CD8-positive, alpha-beta memory T cell (primary cell): ENCODE data around the gene KLHL29. TPM values are rescaled to one million over a fixed set of nuclear protein-coding genes. Genes with fewer than 3 reads are reported as not detected.

Source experiments
- CTCF ChIA-PET: fragments of 350-600 bp; sonication (Branson Sonifier 250); formaldehyde crosslinking; loops from one replicate; lab custom pipeline; 2021; ENCODE audit warnings: antibody characterized with exemption; lab: Charles Lee
- POLR2A ChIA-PET: fragments of 350-600 bp; sonication (Branson Sonifier 250); formaldehyde crosslinking; loops from one replicate; lab custom pipeline; 2021; ENCODE audit warnings: antibody characterized with exemption; lab: Charles Lee
- DNase-seq, 5 donors: peaks; one replicate each; pipeline versions ENCODE4 v3.0.0 to v3.0.0-alpha.2; 2020 to 2022; ENCODE audit warnings: mixed read lengths in 1 of 5
- H3K27ac ChIP-seq: one replicate; pipeline ENCODE4 v1.7.0; 2013; ENCODE audit warnings: low read depth, mild to moderate bottlenecking, low read length, moderate library complexity
- H3K27me3 ChIP-seq: 2 replicates; pipeline ENCODE4 v1.7.0; 2013; ENCODE audit warnings: low read length, mild to moderate bottlenecking; ENCODE audit not compliant: insufficient read depth, poor library complexity, severe bottlenecking
- H3K36me3 ChIP-seq: 2 replicates; pipeline ENCODE4 v1.7.0; 2013; ENCODE audit warnings: mild to moderate bottlenecking, low read length, moderate library complexity; ENCODE audit not compliant: insufficient read depth
- H3K4me1 ChIP-seq: 2 replicates; pipeline ENCODE4 v1.7.0; 2013; ENCODE audit warnings: mild to moderate bottlenecking, low read length, moderate library complexity; ENCODE audit not compliant: insufficient read depth
- H3K4me3 ChIP-seq: 2 replicates; pipeline ENCODE4 v1.7.0; 2013; ENCODE audit warnings: mild to moderate bottlenecking, low read length
- H3K9me3 ChIP-seq: 2 replicates; pipeline ENCODE4 v1.7.0; 2013; ENCODE audit warnings: mild to moderate bottlenecking, low read length
- H3K27ac Mint-ChIP-seq, 8 donors: one replicate each; pipeline ENCODE4 v1.8.0; 2020 to 2021; ENCODE audit warnings: mixed read lengths in 8 of 8, mild to moderate bottlenecking in 6 of 8, inconsistent platforms in 3 of 8, moderate library complexity in 3 of 8
- H3K27me3 Mint-ChIP-seq, 2 donors: one replicate each; pipeline ENCODE4 v1.8.0; 2020 to 2021; ENCODE audit warnings: mixed read lengths in 2 of 2, mild to moderate bottlenecking in 1 of 2, moderate library complexity in 1 of 2
- H3K36me3 Mint-ChIP-seq, 3 donors: one replicate each; pipeline ENCODE4 v1.8.0; 2020 to 2021; ENCODE audit warnings: mixed read lengths in 3 of 3, inconsistent platforms in 1 of 3, mild to moderate bottlenecking in 1 of 3
- H3K4me1 Mint-ChIP-seq, 3 donors: one replicate each; pipeline ENCODE4 v1.8.0; 2020 to 2021; ENCODE audit warnings: mixed read lengths in 3 of 3, inconsistent platforms in 1 of 3, mild to moderate bottlenecking in 1 of 3
- H3K4me3 Mint-ChIP-seq, 7 donors: one replicate each; pipeline ENCODE4 v1.8.0; 2020 to 2021; ENCODE audit warnings: mixed read lengths in 7 of 7, mild to moderate bottlenecking in 6 of 7, moderate library complexity in 4 of 7, inconsistent platforms in 2 of 7
- H3K9me3 Mint-ChIP-seq, 5 donors: one replicate each; pipeline ENCODE4 v1.8.0; 2020 to 2022; ENCODE audit warnings: mixed read lengths in 5 of 5, mild to moderate bottlenecking in 3 of 5, moderate library complexity in 2 of 5, inconsistent platforms in 1 of 5
- polyA plus RNA-seq: library from polyadenylated mRNA; unstranded; fragments of 300-500 nt; fragmentation: Illumina TruSeq; gene quantifications from one replicate; pipeline ENCODE4 v1.2.3, GENCODE V29; 2021
- total RNA-seq, 2 experiments: library from RNA; stranded (reverse); gene quantifications; one replicate each; pipeline ENCODE4 v1.2.3, GENCODE V29; 2021

Gene KLHL29
- total and polyA plus RNA-seq, 3 experiments from 2014 or later, result 0.11 to 0.21 (median 0.13) TPM

DNA sequence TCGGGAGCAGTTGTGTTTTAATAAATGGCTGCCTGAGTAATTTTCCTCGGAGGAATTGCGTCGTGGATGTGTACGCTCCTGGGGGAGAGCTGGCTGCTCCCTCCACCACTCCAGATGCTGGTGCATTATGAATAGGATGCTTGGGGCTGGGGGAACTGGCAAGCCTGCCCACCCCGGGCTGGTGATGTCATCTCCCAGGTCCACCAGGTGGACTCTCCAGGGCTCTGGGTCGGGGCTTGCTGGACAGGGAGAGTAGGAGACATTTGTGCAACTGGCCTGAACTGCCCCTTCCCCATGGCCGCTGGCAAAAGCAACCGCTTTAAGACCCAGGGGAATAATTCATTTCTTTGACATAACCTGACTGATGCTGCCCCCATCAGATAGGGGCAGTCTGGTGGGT, 158.7 kb downstream of the KLHL29 start:
- Mint-ChIP-seq H3K36me3 (no peaks in the 10 kb centered on the region), H3K4me1 (no peaks in the 10 kb centered on the region), H3K27ac (no peak overlapping the region), H3K9me3 (no peaks in the 10 kb centered on the region), H3K27me3 (peaks cover 0 to 6% of the 10 kb centered on the region in 2 donors), H3K4me3 (no peak overlapping the region)
- ChIA-PET POLR2A (no interaction called here), CTCF (no interaction called here)
- Histone ChIP-seq H3K27ac (no peak overlapping the region), H3K4me3 (no peak overlapping the region), H3K4me1 (no peaks in the 10 kb centered on the region), H3K27me3 (no peaks in the 10 kb centered on the region), H3K36me3 (no peaks in the 10 kb centered on the region), H3K9me3 (no peaks in the 10 kb centered on the region)
- DNase-seq, result no peak

DNA sequence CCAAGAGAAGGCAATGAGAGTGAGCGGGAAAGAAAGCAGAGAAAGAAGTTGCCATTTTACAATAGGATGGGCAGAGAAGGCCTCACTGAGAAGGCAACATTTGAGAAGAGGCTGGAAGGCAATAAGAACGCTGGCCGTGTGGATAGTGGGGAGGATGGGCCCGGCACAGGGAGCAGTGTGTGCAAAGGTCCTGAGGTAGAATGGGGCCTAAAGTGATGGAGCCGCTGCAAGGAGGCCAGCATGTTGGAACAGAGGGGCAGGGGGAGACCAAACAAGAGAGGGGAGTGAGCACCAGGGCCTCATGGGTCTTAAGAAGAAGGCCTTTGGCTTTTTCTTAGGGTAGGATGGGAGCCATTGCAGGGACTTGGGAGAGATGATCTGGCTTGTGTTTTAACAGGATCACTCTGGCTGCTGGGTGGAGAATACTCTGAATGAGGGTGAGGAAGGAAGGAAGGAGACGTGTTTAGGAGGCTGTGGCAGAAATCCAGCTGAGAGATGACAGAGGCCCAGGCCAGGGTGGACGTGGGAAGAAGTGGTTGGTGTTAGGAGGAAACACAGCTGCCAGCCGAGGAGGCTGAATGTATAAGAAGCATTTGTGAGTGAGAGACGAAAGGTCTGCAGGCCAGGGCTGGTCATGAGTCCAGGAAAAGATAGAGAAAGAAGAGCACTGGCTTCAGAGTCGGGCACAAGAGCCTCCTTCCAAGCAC, 159.8 kb downstream of the KLHL29 start:
- no peak overlapping the region for H3K4me3 ChIP-seq
- DNase-seq, result no peak
- CTCF ChIA-PET, result no interaction called here
- H3K27ac ChIP-seq, result no peak overlapping the region
- POLR2A ChIA-PET, result no interaction called here
- Mint-ChIP-seq H3K4me3 (no peak overlapping the region), H3K4me1 (no peaks in the 10 kb centered on the region), H3K36me3 (no peaks in the 10 kb centered on the region), H3K27ac (peak overlapping the region in 1 of 8 donors; percentile 2), H3K27me3 (peaks cover 0 to 6% of the 10 kb centered on the region in 2 donors), H3K9me3 (no peaks in the 10 kb centered on the region)
- no peaks in the 10 kb centered on the region for H3K36me3 ChIP-seq
- no peaks in the 10 kb centered on the region for H3K9me3 ChIP-seq
- no peaks in the 10 kb centered on the region for H3K4me1 ChIP-seq
- H3K27me3 ChIP-seq, result no peaks in the 10 kb centered on the region

DNA sequence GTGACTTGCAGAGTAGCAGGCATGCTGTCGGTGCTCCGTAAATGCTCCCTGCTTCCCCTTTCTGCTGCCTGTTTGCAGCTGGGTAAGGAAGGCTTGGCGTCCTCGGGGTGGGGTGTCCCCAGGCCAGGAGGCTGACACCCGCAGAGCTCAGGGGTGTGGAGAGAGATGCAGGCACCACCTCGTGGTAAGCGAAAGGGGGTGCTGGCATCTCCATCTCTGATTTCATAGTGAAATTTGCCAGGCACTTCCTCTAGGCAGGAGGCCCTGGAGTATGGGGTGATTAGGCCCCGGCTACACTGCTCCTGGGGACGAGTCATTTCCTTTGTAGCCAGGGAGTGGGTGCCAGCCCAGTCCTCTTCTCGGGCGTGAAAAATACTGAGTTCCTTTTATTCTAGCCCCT, 160.4 kb downstream of the KLHL29 start:
- H3K4me3 ChIP-seq, result no peak overlapping the region
- Mint-ChIP-seq H3K27ac (no peak overlapping the region), H3K36me3 (no peaks in the 10 kb centered on the region), H3K9me3 (no peaks in the 10 kb centered on the region), H3K4me3 (no peak overlapping the region), H3K27me3 (peaks cover 0 to 5% of the 10 kb centered on the region in 2 donors), H3K4me1 (no peaks in the 10 kb centered on the region)
- ChIA-PET CTCF (no interaction called here), POLR2A (no interaction called here)
- no peak for DNase-seq
- H3K4me1 ChIP-seq, result no peaks in the 10 kb centered on the region
- H3K27me3 ChIP-seq, result no peaks in the 10 kb centered on the region
- H3K36me3 ChIP-seq, result no peaks in the 10 kb centered on the region
- H3K27ac ChIP-seq, result no peak overlapping the region
- no peaks in the 10 kb centered on the region for H3K9me3 ChIP-seq

DNA sequence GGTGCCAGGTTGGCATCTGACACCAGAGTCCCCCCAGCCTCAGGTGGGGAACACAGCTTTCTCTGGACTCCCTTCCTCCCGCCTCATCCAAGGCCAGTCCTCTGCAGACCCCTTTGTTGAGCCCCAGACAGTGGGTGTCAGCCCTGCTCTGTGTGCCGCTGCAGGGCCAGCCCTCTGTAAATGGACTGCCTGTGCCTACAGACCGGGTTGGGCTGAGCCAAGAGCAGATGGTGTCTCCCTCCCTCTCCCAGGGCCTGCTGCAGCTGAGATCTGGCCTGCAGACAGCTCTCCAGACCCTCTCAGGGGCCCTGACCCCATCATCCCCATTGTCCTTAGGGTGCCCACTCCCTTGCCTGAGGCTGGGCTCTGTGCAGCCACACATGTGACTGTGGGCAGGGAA, 160.8 kb downstream of the KLHL29 start:
- no peaks in the 10 kb centered on the region for H3K36me3 ChIP-seq
- peaks cover 0 to 5% of the 10 kb centered on the region in 2 donors for H3K27me3 Mint-ChIP-seq
- no peak overlapping the region for H3K27ac ChIP-seq
- ChIA-PET POLR2A (no interaction called here), CTCF (no interaction called here)
- H3K4me3 Mint-ChIP-seq, result no peak overlapping the region
- no peaks in the 10 kb centered on the region for H3K9me3 ChIP-seq
- H3K4me3 ChIP-seq, result no peak overlapping the region
- no peaks in the 10 kb centered on the region for H3K4me1 ChIP-seq
- DNase-seq, result no peak
- H3K36me3 Mint-ChIP-seq, result no peaks in the 10 kb centered on the region
- no peaks in the 10 kb centered on the region for H3K27me3 ChIP-seq
- no peaks in the 10 kb centered on the region for H3K9me3 Mint-ChIP-seq
- H3K4me1 Mint-ChIP-seq, result no peaks in the 10 kb centered on the region
- peak overlapping the region in 1 of 8 donors; percentile 52 for H3K27ac Mint-ChIP-seq

DNA sequence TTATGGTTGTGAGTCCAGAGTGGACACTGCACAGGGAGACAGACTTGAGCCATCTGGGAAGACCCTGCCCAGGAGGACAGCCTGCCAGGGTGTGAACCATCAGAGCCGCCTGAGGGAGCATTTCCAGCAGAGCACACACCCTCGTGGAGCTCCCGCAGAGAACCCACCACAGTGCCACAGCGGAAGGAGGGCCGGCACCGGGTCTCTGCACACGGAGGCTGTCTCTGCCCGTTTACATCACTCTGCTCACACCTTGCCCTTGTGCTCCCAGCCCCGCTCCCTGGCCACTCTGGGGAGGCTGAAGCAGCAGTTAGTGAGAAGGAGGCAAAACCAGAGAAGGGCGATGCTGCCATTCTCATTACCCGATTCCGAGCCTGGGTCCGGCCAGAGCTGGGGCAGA, 161.9 kb downstream of the KLHL29 start:
- no peak overlapping the region for H3K4me3 Mint-ChIP-seq
- Histone ChIP-seq H3K27ac (no peak overlapping the region), H3K4me1 (no peaks in the 10 kb centered on the region), H3K4me3 (no peak overlapping the region), H3K9me3 (no peaks in the 10 kb centered on the region), H3K27me3 (no peaks in the 10 kb centered on the region), H3K36me3 (no peaks in the 10 kb centered on the region)
- POLR2A ChIA-PET, result no interaction called here
- CTCF ChIA-PET, result no interaction called here
- H3K4me1 Mint-ChIP-seq, result no peaks in the 10 kb centered on the region
- H3K36me3 Mint-ChIP-seq, result no peaks in the 10 kb centered on the region
- H3K9me3 Mint-ChIP-seq, result no peaks in the 10 kb centered on the region
- H3K27me3 Mint-ChIP-seq, result peaks cover 0 to 5% of the 10 kb centered on the region in 2 donors
- DNase-seq, result no peak
- H3K27ac Mint-ChIP-seq, result no peak overlapping the region

DNA sequence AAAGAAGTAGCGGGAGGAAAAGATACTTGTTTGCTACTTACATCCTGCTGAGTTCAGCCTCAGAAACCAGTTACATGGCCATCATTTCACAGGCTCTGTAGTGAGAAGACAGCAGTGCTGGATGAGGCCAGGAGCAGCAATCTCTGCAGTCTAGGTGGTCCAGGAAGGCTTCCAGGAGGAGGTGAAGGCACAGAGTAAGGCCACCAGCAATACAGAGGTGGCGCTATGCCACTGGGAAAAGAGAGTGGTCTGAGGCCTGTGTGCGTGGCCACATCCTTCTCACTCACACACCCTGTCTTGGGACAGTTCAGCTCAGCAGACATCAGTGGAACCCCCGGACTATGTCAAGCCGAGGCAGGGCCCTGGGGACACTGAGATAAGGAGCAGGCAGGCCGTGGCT, 162.7 kb downstream of the KLHL29 start:
- H3K4me3 ChIP-seq, result no peak overlapping the region
- H3K9me3 ChIP-seq, result no peaks in the 10 kb centered on the region
- ChIA-PET POLR2A (no interaction called here), CTCF (no interaction called here)
- Mint-ChIP-seq H3K27ac (no peak overlapping the region), H3K4me3 (no peak overlapping the region), H3K9me3 (no peaks in the 10 kb centered on the region), H3K4me1 (no peaks in the 10 kb centered on the region), H3K36me3 (no peaks in the 10 kb centered on the region), H3K27me3 (peaks cover 0 to 5% of the 10 kb centered on the region in 2 donors)
- no peak for DNase-seq
- no peak overlapping the region for H3K27ac ChIP-seq
- H3K4me1 ChIP-seq, result no peaks in the 10 kb centered on the region
- H3K36me3 ChIP-seq, result no peaks in the 10 kb centered on the region
- H3K27me3 ChIP-seq, result no peaks in the 10 kb centered on the region

DNA sequence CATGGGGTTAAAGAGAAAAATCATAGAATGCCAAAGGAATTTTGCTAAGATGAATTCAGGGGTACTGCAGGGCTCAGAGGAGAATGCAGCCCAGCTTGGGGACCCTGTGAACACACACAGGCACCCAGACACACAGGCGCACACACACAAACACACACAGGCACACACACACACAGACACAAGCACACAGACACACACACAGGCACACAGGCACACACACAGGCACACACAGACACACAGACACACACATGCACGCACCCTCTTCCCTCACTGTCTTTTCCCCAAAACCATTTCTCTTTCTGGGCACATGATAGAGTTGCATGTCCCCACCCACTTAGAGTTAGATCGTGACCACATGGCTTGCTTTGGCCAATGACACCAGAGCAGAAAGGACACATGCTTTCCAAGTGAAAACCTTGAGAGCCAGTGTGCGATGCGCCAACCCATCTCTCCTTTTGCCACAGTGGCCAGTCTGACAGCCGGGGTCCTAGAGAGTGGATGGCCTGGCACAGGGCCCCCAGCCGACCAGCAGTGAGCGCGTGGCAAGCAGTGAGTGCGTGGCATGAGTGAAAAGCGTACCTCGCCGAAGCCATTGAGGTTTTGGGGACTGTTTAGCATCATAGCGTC, 163.3 kb downstream of the KLHL29 start:
- POLR2A ChIA-PET, result no interaction called here
- peaks cover 0 to 5% of the 10 kb centered on the region in 2 donors for H3K27me3 Mint-ChIP-seq
- H3K9me3 Mint-ChIP-seq, result no peaks in the 10 kb centered on the region
- Histone ChIP-seq H3K27ac (no peak overlapping the region), H3K4me1 (no peaks in the 10 kb centered on the region), H3K4me3 (no peak overlapping the region), H3K27me3 (no peaks in the 10 kb centered on the region), H3K9me3 (no peaks in the 10 kb centered on the region), H3K36me3 (no peaks in the 10 kb centered on the region)
- H3K4me3 Mint-ChIP-seq, result no peak overlapping the region
- no peaks in the 10 kb centered on the region for H3K4me1 Mint-ChIP-seq
- no peaks in the 10 kb centered on the region for H3K36me3 Mint-ChIP-seq
- H3K27ac Mint-ChIP-seq, result peak overlapping the region in 1 of 8 donors; percentile 80
- no peak for DNase-seq
- CTCF ChIA-PET, result no interaction called here

DNA sequence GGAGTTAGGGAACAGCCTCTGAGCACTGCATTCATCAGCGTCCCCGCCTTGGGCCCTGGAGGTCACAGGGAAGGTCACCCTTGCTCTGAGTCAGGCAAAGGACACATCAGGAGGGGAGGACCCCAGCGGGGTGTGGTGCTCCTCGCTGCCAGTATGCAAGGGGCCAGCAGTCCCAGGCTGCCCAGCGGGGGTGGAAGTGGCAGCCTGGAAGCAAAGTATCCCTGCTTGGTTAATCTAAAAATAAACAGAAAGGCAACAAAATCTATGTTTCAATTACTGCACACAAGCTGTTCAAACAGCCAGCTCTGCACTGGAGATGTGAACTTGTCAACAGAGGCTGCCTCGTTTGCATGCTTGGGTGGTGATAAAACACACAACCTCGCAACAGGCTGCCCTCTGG, 164.1 kb downstream of the KLHL29 start:
- ChIA-PET CTCF (interaction anchor here (1.0 kb wide), 1 partner anchor 9 kb away, joined by 3 read pairs; no protein-coding TSS in a partner anchor), POLR2A (no interaction called here)
- Mint-ChIP-seq H3K27me3 (peaks cover 0 to 5% of the 10 kb centered on the region in 2 donors), H3K27ac (no peak overlapping the region), H3K4me1 (no peaks in the 10 kb centered on the region), H3K36me3 (no peaks in the 10 kb centered on the region), H3K9me3 (no peaks in the 10 kb centered on the region), H3K4me3 (no peak overlapping the region)
- Histone ChIP-seq H3K4me1 (no peaks in the 10 kb centered on the region), H3K27me3 (no peaks in the 10 kb centered on the region), H3K36me3 (no peaks in the 10 kb centered on the region), H3K27ac (no peak overlapping the region), H3K9me3 (no peaks in the 10 kb centered on the region), H3K4me3 (no peak overlapping the region)
- DNase-seq, result no peak
